Liver (tissue), 9 donors: Measurements from ENCODE around the gene LUC7L. TPM values are rescaled to one million over a fixed set of nuclear protein-coding genes. Genes with fewer than 3 reads are reported as not detected.
"Not testable (repeated sequence)": the region's sequence is repeated elsewhere in the genome, so short reads cannot be mapped to it uniquely, and the experiment has no call there.

ENCODE experiments used
- DNase-seq: peaks from one replicate; pipeline ENCODE4 v3.0.0-alpha.2; 2017; ENCODE audit warnings: low spot score
- H3K27ac ChIP-seq, 2 donors: one replicate each; pipeline ENCODE4 v1.7.0; 2013; ENCODE audit warnings: inconsistent platforms in 2 of 2, low read length in 2 of 2, control low read depth in 1 of 2, low read depth in 1 of 2, mild to moderate bottlenecking in 1 of 2
- H3K27me3 ChIP-seq, 4 donors: one replicate each; pipeline versions ENCODE4 v1.6.1 to v1.7.0; 2013; ENCODE audit warnings: low read length in 3 of 4, inconsistent platforms in 1 of 4, mild to moderate bottlenecking in 1 of 4, moderate library complexity in 1 of 4; ENCODE audit not compliant: control insufficient read depth in 4 of 4, insufficient read depth in 4 of 4
- H3K36me3 ChIP-seq, 4 donors: one replicate each; pipeline versions ENCODE4 v1.6.1 to v1.7.0; 2013; ENCODE audit warnings: low read length in 3 of 4, mild to moderate bottlenecking in 3 of 4, low read depth in 1 of 4, moderate library complexity in 1 of 4; ENCODE audit not compliant: control insufficient read depth in 4 of 4, insufficient read depth in 3 of 4
- H3K4me1 ChIP-seq, 4 donors: one replicate each; pipeline versions ENCODE4 v1.6.1 to v1.7.0; 2013; ENCODE audit warnings: low read length in 3 of 4, mild to moderate bottlenecking in 3 of 4, moderate library complexity in 1 of 4; ENCODE audit not compliant: control insufficient read depth in 4 of 4, insufficient read depth in 4 of 4
- H3K4me3 ChIP-seq, 3 donors: one replicate each; pipeline versions ENCODE4 v1.6.1 to v1.7.0; 2013; ENCODE audit warnings: low read length in 3 of 3, control low read depth in 1 of 3, low read depth in 1 of 3, mild to moderate bottlenecking in 1 of 3
- H3K9ac ChIP-seq, 2 donors: one replicate each; pipeline ENCODE4 v1.7.0; 2013; ENCODE audit warnings: low read length in 2 of 2, mild to moderate bottlenecking in 2 of 2, moderate library complexity in 2 of 2, control low read depth in 1 of 2, low read depth in 1 of 2
- H3K9me3 ChIP-seq, 4 donors: one replicate each; pipeline versions ENCODE4 v1.6.1 to v1.7.0; 2013; ENCODE audit warnings: low read length in 3 of 4; ENCODE audit not compliant: control insufficient read depth in 4 of 4
- EGR1 ChIP-seq, 2 donors: IDR thresholded peaks; 2 replicates each; pipeline ENCODE4 v1.6.1; 2016 to 2018; ENCODE audit warnings: antibody characterized with exemption in 2 of 2, low read depth in 2 of 2
- FOXA1 ChIP-seq: IDR thresholded peaks from 2 replicates; pipeline ENCODE4 v1.6.1; 2016; ENCODE audit warnings: antibody characterized with exemption
- GABPA ChIP-seq, 2 donors: IDR thresholded peaks in 1 of 2; conservative IDR thresholded peaks in 1 of 2; 2 replicates each; pipeline ENCODE4 v1.6.1; 2016; ENCODE audit warnings: antibody characterized with exemption in 2 of 2, mild to moderate bottlenecking in 1 of 2, moderate library complexity in 1 of 2
- JUND ChIP-seq, 2 donors: IDR thresholded peaks; 2 replicates each; pipeline ENCODE4 v1.6.1; 2016; ENCODE audit warnings: antibody characterized with exemption in 2 of 2
- RAD21 ChIP-seq, 2 donors: IDR thresholded peaks; 2 replicates each; pipeline ENCODE4 v1.6.1; 2016; ENCODE audit warnings: antibody characterized with exemption in 2 of 2, mild to moderate bottlenecking in 2 of 2
- TAF1 ChIP-seq: conservative IDR thresholded peaks from 2 replicates; pipeline ENCODE4 v1.6.1; 2016; ENCODE audit warnings: antibody characterized with exemption, mild to moderate bottlenecking
- YY1 ChIP-seq: IDR thresholded peaks from 2 replicates; pipeline ENCODE4 v1.6.1; 2016; ENCODE audit warnings: antibody characterized with exemption, mild to moderate bottlenecking
- WGBS: extraction: QIAGEN DNeasy Blood & Tissue Kit; methylation state at CpG from one replicate; pipeline ENCODE4 v1.1.7; 2013; 5-methylcytosine and 5-hydroxymethylcytosine counted together
- polyA plus RNA-seq, 2 donors: library from polyadenylated mRNA; stranded (reverse) in 1 of 2; unstranded in 1 of 2; fragments of 200-250 nt in 1 of 2; fragments of >200 nt in 1 of 2; fragmentation: Nextera tagmentation in 1 of 2; extraction: Ambion mirVana in 1 of 2; gene quantifications; one replicate each; pipeline versions ENCODE4 v1.2.1 to v1.2.3, GENCODE V29; 2013 to 2015
- total RNA-seq, 2 donors: library from RNA; depleted of rRNA; stranded (reverse); fragments of >200 nt; gene quantifications; one replicate each; pipeline ENCODE4 v1.2.3, GENCODE V29; 2014
- TF ChIP-seq, protein P1 (sequence below): IDR thresholded peaks from 2 replicates; pipeline ENCODE4 v1.6.1; 2016; ENCODE audit warnings: antibody characterized with exemption
- TF ChIP-seq, protein P2 (sequence below): IDR thresholded peaks from 2 replicates; pipeline ENCODE4 v1.6.1; 2016; ENCODE audit warnings: antibody characterized with exemption
- donor health status: healthy.
- donor health status: healthy.
- donor health status: healthy.
- donor health status: healthy.
- donor health status: healthy.

LUC7L gene
- total and polyA plus RNA-seq, 4 donors = 11.5 to 34.3 (median 19.6) TPM

DNA sequence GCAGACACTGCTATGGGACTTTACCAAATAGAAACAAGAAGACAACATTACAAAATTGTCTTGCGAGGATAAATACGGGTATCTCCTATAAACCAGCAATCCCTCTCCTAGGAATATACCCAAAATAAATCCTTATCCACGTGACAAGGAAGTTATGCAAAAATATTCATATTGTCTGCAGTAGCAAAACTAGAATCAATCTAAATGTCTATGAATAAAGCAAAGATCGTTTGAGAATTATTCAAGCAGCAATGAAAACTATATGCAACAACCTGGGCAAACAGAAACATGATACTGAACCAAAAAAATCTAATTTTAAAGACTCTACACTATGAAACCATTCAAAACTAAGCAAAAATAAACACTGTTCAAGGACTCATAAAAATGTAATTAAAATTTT is 9.2 kb downstream of the LUC7L start:
- H3K9ac ChIP-seq = no peak overlapping the region
- no peaks in the 10 kb centered on the region for H3K4me1 ChIP-seq
- TF ChIP-seq TAF1 (no peak), EGR1 (IDR thresholded peaks at IDR 0.05; ENCODE audit: low read depth in 2 of 2) (no peak), RAD21 (IDR thresholded peaks at IDR 0.05) (no peak)
- TF ChIP-seq, protein P1, sequence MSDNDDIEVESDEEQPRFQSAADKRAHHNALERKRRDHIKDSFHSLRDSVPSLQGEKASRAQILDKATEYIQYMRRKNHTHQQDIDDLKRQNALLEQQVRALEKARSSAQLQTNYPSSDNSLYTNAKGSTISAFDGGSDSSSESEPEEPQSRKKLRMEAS = no peak
- WGBS = 83% methylated on average over 4 of the region's 4 CpGs
- H3K9me3 ChIP-seq = no peaks in the 10 kb centered on the region
- no peaks in the 10 kb centered on the region for H3K27me3 ChIP-seq
- no peak overlapping the region for H3K27ac ChIP-seq
- DNase-seq = no peak
- no peak overlapping the region for H3K4me3 ChIP-seq
- peaks cover 13 to 55% (median 29%) of the 10 kb centered on the region in 4 donors for H3K36me3 ChIP-seq

DNA sequence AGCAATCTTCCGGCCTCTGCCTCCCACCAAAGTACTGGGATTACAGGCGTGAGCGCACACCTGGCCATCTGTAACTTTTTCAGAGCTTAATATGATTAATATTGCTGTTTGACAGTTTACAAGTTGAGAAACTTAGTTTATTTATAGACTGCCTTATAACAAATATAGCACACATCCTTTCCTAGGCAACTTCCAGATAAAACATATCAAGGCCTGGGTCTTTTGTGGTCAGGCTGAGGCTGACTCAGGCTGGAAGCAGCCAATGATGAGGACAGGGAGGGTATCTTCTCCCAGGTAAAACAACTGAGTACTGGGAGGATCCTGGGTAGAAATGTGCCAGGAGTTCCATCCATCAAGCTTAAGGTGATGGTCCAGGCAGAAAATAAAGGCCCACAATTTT is 16.2 kb downstream of the LUC7L start:
- WGBS = 98% methylated on average over 3 of the region's 3 CpGs
- Histone ChIP-seq H3K27me3 (no peaks in the 10 kb centered on the region), H3K4me1 (no peaks in the 10 kb centered on the region), H3K9ac (no peak overlapping the region), H3K27ac (no peak overlapping the region), H3K36me3 (peaks cover 7 to 65% (median 29%) of the 10 kb centered on the region in 4 donors), H3K9me3 (no peaks in the 10 kb centered on the region), H3K4me3 (no peak overlapping the region)
- no peak for DNase-seq
- no peak for TF ChIP-seq EGR1 (IDR thresholded peaks at IDR 0.05; ENCODE audit: low read depth in 2 of 2)
- TF ChIP-seq GABPA (IDR thresholded peaks at IDR 0.05 in 1 of 2, conservative IDR thresholded peaks at IDR 0.05 in 1 of 2) = no peak
- TF ChIP-seq, protein P2, sequence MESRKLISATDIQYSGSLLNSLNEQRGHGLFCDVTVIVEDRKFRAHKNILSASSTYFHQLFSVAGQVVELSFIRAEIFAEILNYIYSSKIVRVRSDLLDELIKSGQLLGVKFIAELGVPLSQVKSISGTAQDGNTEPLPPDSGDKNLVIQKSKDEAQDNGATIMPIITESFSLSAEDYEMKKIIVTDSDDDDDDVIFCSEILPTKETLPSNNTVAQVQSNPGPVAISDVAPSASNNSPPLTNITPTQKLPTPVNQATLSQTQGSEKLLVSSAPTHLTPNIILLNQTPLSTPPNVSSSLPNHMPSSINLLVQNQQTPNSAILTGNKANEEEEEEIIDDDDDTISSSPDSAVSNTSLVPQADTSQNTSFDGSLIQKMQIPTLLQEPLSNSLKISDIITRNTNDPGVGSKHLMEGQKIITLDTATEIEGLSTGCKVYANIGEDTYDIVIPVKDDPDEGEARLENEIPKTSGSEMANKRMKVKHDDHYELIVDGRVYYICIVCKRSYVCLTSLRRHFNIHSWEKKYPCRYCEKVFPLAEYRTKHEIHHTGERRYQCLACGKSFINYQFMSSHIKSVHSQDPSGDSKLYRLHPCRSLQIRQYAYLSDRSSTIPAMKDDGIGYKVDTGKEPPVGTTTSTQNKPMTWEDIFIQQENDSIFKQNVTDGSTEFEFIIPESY = no peak
- TF ChIP-seq JUND (IDR thresholded peaks at IDR 0.05) = no peak
- no peak for TF ChIP-seq FOXA1
- TF ChIP-seq YY1 = no peak

DNA sequence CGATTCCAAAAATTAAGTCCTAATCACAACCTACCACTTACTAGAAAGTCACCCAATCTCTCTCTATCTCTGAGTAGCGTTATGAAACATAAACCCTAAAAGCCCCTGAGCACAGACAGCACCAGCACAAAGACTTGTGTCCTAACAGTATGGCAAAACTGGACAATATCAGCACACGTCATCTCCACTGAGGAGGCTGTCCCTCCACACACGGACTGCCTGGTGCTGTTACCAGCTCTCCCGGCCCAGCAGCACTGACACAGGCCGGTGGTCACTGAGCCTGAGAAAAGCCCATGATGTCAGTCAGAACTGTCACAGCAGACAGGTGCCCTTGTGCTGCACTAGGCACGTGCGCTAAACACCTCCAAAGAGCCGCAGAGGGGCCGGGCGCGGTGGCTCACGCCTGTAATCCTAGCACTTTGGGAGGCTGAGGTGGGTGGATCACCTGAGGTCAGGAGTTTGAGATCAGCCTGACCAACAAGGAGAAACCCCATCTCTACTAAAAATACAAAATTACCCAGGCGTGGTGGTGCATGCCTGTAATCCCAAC is 17.5 kb downstream of the LUC7L start:
- not testable (repeated sequence) for H3K27me3 ChIP-seq, H3K9ac ChIP-seq, H3K9me3 ChIP-seq, H3K4me3 ChIP-seq, H3K27ac ChIP-seq, DNase-seq, H3K4me1 ChIP-seq
- peaks cover 9 to 69% (median 36%) of the 10 kb centered on the region in 4 donors for H3K36me3 ChIP-seq
- WGBS = 95% methylated on average over 14 of the region's 14 CpGs

DNA sequence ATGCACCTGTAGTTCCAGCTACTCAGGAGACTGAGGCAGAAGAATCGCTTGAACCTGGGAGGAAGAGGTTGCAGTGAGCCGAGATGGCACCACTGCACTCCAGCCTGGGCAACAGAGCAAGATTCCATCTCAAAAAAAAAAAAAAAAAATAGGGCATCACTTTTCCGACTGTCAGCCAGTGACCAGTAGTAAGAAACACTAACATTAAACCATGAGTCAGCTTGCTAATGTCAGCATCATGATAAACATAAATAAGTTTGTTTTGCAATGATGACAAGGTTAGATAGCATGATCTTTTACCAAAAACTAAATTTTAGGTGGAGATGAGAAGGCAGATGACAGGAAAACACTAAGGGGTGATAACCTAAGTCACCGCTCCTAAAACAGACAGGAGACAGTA is 19.9 kb downstream of the LUC7L start:
- H3K27ac ChIP-seq, H3K4me1 ChIP-seq, H3K4me3 ChIP-seq, DNase-seq, H3K9ac ChIP-seq, H3K9me3 ChIP-seq, H3K27me3 ChIP-seq: not testable (repeated sequence)
- peaks cover 11 to 75% (median 46%) of the 10 kb centered on the region in 4 donors for H3K36me3 ChIP-seq
- 96% methylated on average over 4 of the region's 4 CpGs for WGBS

DNA sequence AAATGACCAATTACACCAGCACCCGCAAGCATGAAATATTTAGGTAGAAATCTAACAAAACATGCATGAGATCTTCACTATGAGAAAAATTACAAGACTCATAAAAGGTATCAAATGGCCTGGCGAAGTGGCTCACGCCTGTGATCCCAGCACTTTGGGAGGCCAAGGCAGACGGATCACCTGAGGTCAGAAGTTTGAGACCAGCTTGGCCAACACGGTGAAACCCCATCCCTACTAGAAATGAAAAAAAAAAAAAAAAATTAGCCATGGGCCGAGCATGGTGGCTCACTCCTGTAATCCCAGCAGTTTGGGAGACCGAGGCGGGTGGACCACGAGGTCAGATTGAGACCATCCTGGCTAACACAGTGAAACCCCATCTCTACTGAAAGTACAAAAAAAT is 25.2 kb downstream of the LUC7L start:
- H3K4me3 ChIP-seq, H3K9me3 ChIP-seq, H3K4me1 ChIP-seq, H3K27me3 ChIP-seq, H3K9ac ChIP-seq, H3K27ac ChIP-seq, DNase-seq: not testable (repeated sequence)
- 96% methylated on average over 9 of the region's 9 CpGs for WGBS
- H3K36me3 ChIP-seq = peaks cover 11 to 57% (median 40%) of the 10 kb centered on the region in 4 donors
